Trophoblast cell (in vitro differentiated cells and primary cell): ENCODE results near the gene KCNIP4.

Source experiments
- DNase-seq, 2 donors: peaks; one replicate each; pipeline ENCODE4 v3.0.0-alpha.2; 2016
- H2AFZ ChIP-seq: 2 replicates; pipeline ENCODE4 v1.6.1; 2013; ENCODE audit warnings: low read length, moderate library complexity, mild to moderate bottlenecking; ENCODE audit not compliant: insufficient read depth, poor library complexity
- H2AK5ac ChIP-seq: 2 replicates; pipeline ENCODE4 v1.6.1; 2013; ENCODE audit warnings: mild to moderate bottlenecking, low read length
- H2BK120ac ChIP-seq: 2 replicates; pipeline ENCODE4 v1.6.1; 2013; ENCODE audit warnings: low read length, mild to moderate bottlenecking, moderate library complexity; ENCODE audit not compliant: insufficient read depth, poor library complexity
- H2BK12ac ChIP-seq: 2 replicates; pipeline ENCODE4 v1.6.1; 2013; ENCODE audit warnings: mild to moderate bottlenecking, low read length, moderate library complexity
- H2BK5ac ChIP-seq: 2 replicates; pipeline ENCODE4 v1.6.1; 2013; ENCODE audit warnings: low read length, low read depth, moderate library complexity, mild to moderate bottlenecking; ENCODE audit not compliant: poor library complexity
- H3K14ac ChIP-seq: 2 replicates; pipeline ENCODE4 v1.6.1; 2013; ENCODE audit warnings: mild to moderate bottlenecking, low read length
- H3K18ac ChIP-seq: 2 replicates; pipeline ENCODE4 v1.6.1; 2013; ENCODE audit warnings: mild to moderate bottlenecking, low read length
- H3K23ac ChIP-seq: 2 replicates; pipeline ENCODE4 v1.6.1; 2013; ENCODE audit warnings: low read length
- H3K27ac ChIP-seq: 2 replicates; pipeline ENCODE4 v1.5.1; 2013; ENCODE audit warnings: low read depth, mild to moderate bottlenecking, inconsistent platforms, low read length, moderate library complexity
- H3K27me3 ChIP-seq: 2 replicates; pipeline ENCODE4 v1.6.1; 2013; ENCODE audit warnings: inconsistent platforms, mild to moderate bottlenecking, low read length, moderate library complexity; ENCODE audit not compliant: insufficient read depth
- H3K36me3 ChIP-seq, 2 experiments: 1 replicate in 1 of 2; 2 replicates in 1 of 2; pipeline ENCODE4 v1.6.1; 2013; ENCODE audit warnings: low read length in 2 of 2, mild to moderate bottlenecking in 2 of 2, moderate library complexity in 1 of 2; ENCODE audit not compliant: insufficient read depth in 2 of 2, control insufficient read depth in 1 of 2
- H3K4ac ChIP-seq: 2 replicates; pipeline ENCODE4 v1.6.1; 2013; ENCODE audit warnings: low read depth, mild to moderate bottlenecking, low read length, moderate library complexity
- H3K4me1 ChIP-seq, 2 experiments: 1 replicate in 1 of 2; 2 replicates in 1 of 2; pipeline ENCODE4 v1.6.1; 2013; ENCODE audit warnings: low read length in 2 of 2, mild to moderate bottlenecking in 2 of 2, moderate library complexity in 1 of 2; ENCODE audit not compliant: insufficient read depth in 2 of 2, control insufficient read depth in 1 of 2
- H3K4me2 ChIP-seq: 2 replicates; pipeline ENCODE4 v1.6.1; 2013; ENCODE audit warnings: inconsistent platforms, mild to moderate bottlenecking, low read length, moderate library complexity
- H3K4me3 ChIP-seq: 2 replicates; pipeline ENCODE4 v1.5.1; 2013; ENCODE audit warnings: mild to moderate bottlenecking, low read depth, low read length, inconsistent platforms
- H3K79me1 ChIP-seq: one replicate; pipeline ENCODE4 v1.6.1; 2013; ENCODE audit warnings: low read length
- H3K79me2 ChIP-seq: 2 replicates; pipeline ENCODE4 v1.6.1; 2013; ENCODE audit warnings: low read length, mild to moderate bottlenecking; ENCODE audit not compliant: control insufficient read depth, insufficient read depth, poor library complexity
- H3K9ac ChIP-seq: 2 replicates; pipeline ENCODE4 v1.6.1; 2013; ENCODE audit warnings: mild to moderate bottlenecking, low read length
- H3K9me3 ChIP-seq: 2 replicates; pipeline ENCODE4 v1.6.1; 2013; ENCODE audit warnings: low read depth, mild to moderate bottlenecking, control low read depth, inconsistent platforms, low read length; ENCODE audit not compliant: insufficient read depth
- H4K12ac ChIP-seq: 2 replicates; pipeline ENCODE4 v1.6.1; 2013; ENCODE audit warnings: low read depth, mild to moderate bottlenecking, low read length, moderate library complexity
- H4K8ac ChIP-seq: 2 replicates; pipeline ENCODE4 v1.6.1; 2013; ENCODE audit warnings: low read depth, mild to moderate bottlenecking, low read length, moderate library complexity
- H4K91ac ChIP-seq: one replicate; pipeline ENCODE4 v1.6.1; 2013; ENCODE audit warnings: low read depth, mild to moderate bottlenecking, low read length, moderate library complexity
- WGBS: extraction: QIAGEN DNeasy Blood & Tissue Kit; methylation state at CpG from one replicate; pipeline ENCODE4 v1.1.7; 2013; ENCODE audit warnings: missing lambda C conversion rate; ENCODE audit not compliant: insufficient read length, insufficient coverage; ENCODE audit errors: extremely low coverage; 5-methylcytosine and 5-hydroxymethylcytosine counted together

Gene KCNIP4

DNA sequence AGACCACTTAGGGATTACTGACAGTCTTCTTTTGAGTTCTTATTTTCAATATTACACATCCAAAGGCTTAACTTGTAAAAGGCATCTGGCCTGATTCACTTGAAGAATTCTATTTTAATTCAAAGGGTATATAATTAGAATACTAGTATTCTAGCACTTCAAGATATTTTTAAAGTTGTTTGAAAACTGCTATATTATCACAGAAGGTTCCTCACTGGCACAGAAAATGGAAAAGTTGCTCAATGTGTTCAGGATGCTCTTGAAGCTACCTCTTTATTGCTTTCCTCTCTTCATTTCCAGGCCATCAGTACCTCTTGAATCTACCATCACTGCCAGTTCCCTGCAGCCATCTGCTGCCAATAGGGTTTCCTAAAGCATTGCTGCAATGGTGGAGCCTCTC, 271.4 kb downstream of the KCNIP4 start:
- no peak overlapping the region for H3K27ac ChIP-seq
- no peak overlapping the region for H2BK120ac ChIP-seq
- H3K4me1 ChIP-seq = no peaks in the 10 kb centered on the region
- H3K18ac ChIP-seq = no peak overlapping the region
- no peak overlapping the region for H3K14ac ChIP-seq
- H3K4me2 ChIP-seq = no peak overlapping the region
- H2AK5ac ChIP-seq = no peak overlapping the region
- H3K79me1 ChIP-seq = no peaks in the 10 kb centered on the region
- H2BK5ac ChIP-seq = no peak overlapping the region
- no peak overlapping the region for H4K91ac ChIP-seq
- no peak overlapping the region for H4K12ac ChIP-seq
- no peaks in the 10 kb centered on the region for H3K9me3 ChIP-seq
- no peaks in the 10 kb centered on the region for H3K79me2 ChIP-seq
- H3K36me3 ChIP-seq = no peaks in the 10 kb centered on the region
- no peak overlapping the region for H3K23ac ChIP-seq
- no peak overlapping the region for H2BK12ac ChIP-seq
- H3K9ac ChIP-seq = no peak overlapping the region
- H3K4me3 ChIP-seq = no peak overlapping the region
- H4K8ac ChIP-seq = no peak overlapping the region
- H2AFZ ChIP-seq = no peak overlapping the region
- H3K27me3 ChIP-seq = no peaks in the 10 kb centered on the region
- no peak overlapping the region for H3K4ac ChIP-seq
- no peak for DNase-seq

GRCh38 chr4:21664355-21664754, 284.2 kb downstream of the KCNIP4 start:
- H3K36me3 ChIP-seq = no peaks in the 10 kb centered on the region
- no peaks in the 10 kb centered on the region for H3K79me1 ChIP-seq
- H3K18ac ChIP-seq = no peak overlapping the region
- no peak overlapping the region for H3K23ac ChIP-seq
- H3K79me2 ChIP-seq = no peaks in the 10 kb centered on the region
- H2BK12ac ChIP-seq = no peak overlapping the region
- no peak overlapping the region for H3K14ac ChIP-seq
- no peak overlapping the region for H4K8ac ChIP-seq
- no peak overlapping the region for H2AK5ac ChIP-seq
- DNase-seq = no peak
- no peak overlapping the region for H4K91ac ChIP-seq
- H3K4me2 ChIP-seq = no peak overlapping the region
- no peak overlapping the region for H2BK120ac ChIP-seq
- no peak overlapping the region for H3K9ac ChIP-seq
- no peak overlapping the region for H2AFZ ChIP-seq
- H2BK5ac ChIP-seq = no peak overlapping the region
- no peak overlapping the region for H4K12ac ChIP-seq
- WGBS = no CpG with 5 or more reads among the region's 2 CpGs
- no peaks in the 10 kb centered on the region for H3K27me3 ChIP-seq
- no peaks in the 10 kb centered on the region for H3K9me3 ChIP-seq
- H3K4me1 ChIP-seq = no peaks in the 10 kb centered on the region
- H3K4ac ChIP-seq = no peak overlapping the region
- H3K27ac ChIP-seq = no peak overlapping the region
- no peak overlapping the region for H3K4me3 ChIP-seq

DNA sequence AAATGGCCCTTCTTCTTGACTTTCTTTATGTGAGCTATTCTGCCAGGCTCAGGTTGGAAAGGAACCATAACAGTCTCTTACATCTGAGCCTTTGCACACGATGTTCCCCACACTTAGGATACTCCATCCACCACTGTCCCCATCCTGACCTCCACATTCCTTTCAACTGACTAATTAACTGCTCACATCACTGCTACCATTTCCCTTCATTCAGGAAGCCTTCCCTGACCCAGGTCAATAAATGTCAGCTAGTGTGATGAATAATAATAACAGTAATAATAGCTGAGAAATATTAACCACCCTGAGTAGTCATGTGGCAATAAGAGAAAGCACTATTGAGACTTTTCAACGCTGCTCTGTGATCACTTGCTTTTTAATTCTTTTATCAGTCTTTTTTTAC, 291.7 kb downstream of the KCNIP4 start:
- no CpG with 5 or more reads among the region's 2 CpGs for WGBS
- H3K27ac ChIP-seq = no peak overlapping the region
- no peaks in the 10 kb centered on the region for H3K79me2 ChIP-seq
- H3K4me3 ChIP-seq = no peak overlapping the region
- H4K12ac ChIP-seq = no peak overlapping the region
- no peak overlapping the region for H3K4me2 ChIP-seq
- H4K8ac ChIP-seq = no peak overlapping the region
- H3K23ac ChIP-seq = no peak overlapping the region
- H3K36me3 ChIP-seq = no peaks in the 10 kb centered on the region
- H2BK5ac ChIP-seq = no peak overlapping the region
- H3K4ac ChIP-seq = no peak overlapping the region
- H3K79me1 ChIP-seq = no peaks in the 10 kb centered on the region
- H4K91ac ChIP-seq = no peak overlapping the region
- no peaks in the 10 kb centered on the region for H3K27me3 ChIP-seq
- H3K9ac ChIP-seq = no peak overlapping the region
- H2AFZ ChIP-seq = no peak overlapping the region
- H3K18ac ChIP-seq = no peak overlapping the region
- no peak overlapping the region for H2BK12ac ChIP-seq
- no peaks in the 10 kb centered on the region for H3K9me3 ChIP-seq
- H2BK120ac ChIP-seq = no peak overlapping the region
- no peak overlapping the region for H2AK5ac ChIP-seq
- H3K14ac ChIP-seq = no peak overlapping the region
- H3K4me1 ChIP-seq = no peaks in the 10 kb centered on the region
- DNase-seq = no peak

- Histone ChIP-seq H3K9ac (no peak overlapping the region), H3K27ac (no peak overlapping the region), H3K27me3 (no peaks in the 10 kb centered on the region), H3K79me2 (no peaks in the 10 kb centered on the region), H2BK12ac (no peak overlapping the region), H3K9me3 (no peaks in the 10 kb centered on the region), H3K14ac (no peak overlapping the region), H2BK5ac (no peak overlapping the region), H4K8ac (no peak overlapping the region), H3K23ac (no peak overlapping the region), H4K91ac (no peak overlapping the region), H3K4ac (no peak overlapping the region), H2AFZ (no peak overlapping the region), H3K79me1 (no peaks in the 10 kb centered on the region), H3K4me1 (no peaks in the 10 kb centered on the region), H3K4me2 (no peak overlapping the region), H2AK5ac (no peak overlapping the region), H3K18ac (no peak overlapping the region), H2BK120ac (no peak overlapping the region), H3K36me3 (no peaks in the 10 kb centered on the region), H4K12ac (no peak overlapping the region), H3K4me3 (no peak overlapping the region)
- DNase-seq = no peak
- no CpG with 5 or more reads among the region's 4 CpGs for WGBS
These were observed 293.5 kb downstream of the KCNIP4 start for GRCh38 chr4:21655031-21655430.
